ENCODE results near the gene ABLIM1. TPM values are rescaled to one million over a fixed set of nuclear protein-coding genes. Genes with fewer than 3 reads are reported as not detected.

Gene ABLIM1
- total and polyA plus RNA-seq, 2 of the 13 experiments (the other 11 are each of a cell fraction or from before 2014, with no cell fraction given) = 59.4 to 92.7 TPM

GRCh38 chr10:114526504-114527238, 131.4 kb downstream of the ABLIM1 start (continued):
- TF ChIP-seq CSRNP2 (CRISPR knock-in tag; conservative IDR thresholded peaks at IDR 0.05; ENCODE audit: low read depth) = no peak
- no peak for TF ChIP-seq ZNF839 (CRISPR knock-in tag; IDR thresholded peaks at IDR 0.05; ENCODE audit: borderline replicate concordance)
- no peak for TF ChIP-seq ZNF160 (CRISPR knock-in tag; IDR thresholded peaks at IDR 0.05)
- TF ChIP-seq SMC3 (IDR thresholded peaks at IDR 0.05; ENCODE audit: low read length) = no peak; the same call in 1 of the 2 replicates
- TF ChIP-seq ZNF362 (CRISPR knock-in tag; IDR thresholded peaks at IDR 0.05; ENCODE audit: borderline replicate concordance) = peak; percentile 41
- TF ChIP-seq ZC3H13 (CRISPR knock-in tag; IDR thresholded peaks at IDR 0.05) = no peak
- peak; percentile 80 for TF ChIP-seq PITX1 (CRISPR knock-in tag; IDR thresholded peaks at IDR 0.05)
- TF ChIP-seq AKAP8 (CRISPR knock-in tag; IDR thresholded peaks at IDR 0.05) = 0 out of 2 replicates have a peak, but pooled peaks have one; percentile 35
- TF ChIP-seq SAP130 (CRISPR knock-in tag; IDR thresholded peaks at IDR 0.05; ENCODE audit: low read depth) = peak; percentile 84
- no peak; the same call in 1 of the 2 replicates for TF ChIP-seq NAIF1 (CRISPR knock-in tag; IDR thresholded peaks at IDR 0.05; ENCODE audit: borderline replicate concordance)
- no peak for TF ChIP-seq FIP1L1 (IDR thresholded peaks at IDR 0.05; ENCODE audit: borderline replicate concordance, insufficient read depth, low read depth, low read length)
- TF ChIP-seq POLR2A (IDR thresholded peaks at IDR 0.05; ENCODE audit: insufficient read depth in 1 of 2, low read depth in 2 of 2, low read length in 2 of 2) = peak; percentile 91 to 98
- TF ChIP-seq NCOA1 (CRISPR knock-in tag; IDR thresholded peaks at IDR 0.05) = no peak
- TF ChIP-seq ZNF205 (CRISPR knock-in tag; IDR thresholded peaks at IDR 0.05) = peak; percentile 60; the same call in 1 of the 2 replicates
- TF ChIP-seq KLF16 (CRISPR knock-in tag; IDR thresholded peaks at IDR 0.05) = peak in 1 of 2 experiments; percentile 72; a peak in 1 of 4 replicates
- no peak for TF ChIP-seq NFYC (CRISPR knock-in tag; IDR thresholded peaks at IDR 0.05)
- 0 out of 2 replicates have a peak, but pooled peaks have one; percentile 58 for TF ChIP-seq FLYWCH1 (CRISPR knock-in tag; IDR thresholded peaks at IDR 0.05)
- TF ChIP-seq, protein P1, sequence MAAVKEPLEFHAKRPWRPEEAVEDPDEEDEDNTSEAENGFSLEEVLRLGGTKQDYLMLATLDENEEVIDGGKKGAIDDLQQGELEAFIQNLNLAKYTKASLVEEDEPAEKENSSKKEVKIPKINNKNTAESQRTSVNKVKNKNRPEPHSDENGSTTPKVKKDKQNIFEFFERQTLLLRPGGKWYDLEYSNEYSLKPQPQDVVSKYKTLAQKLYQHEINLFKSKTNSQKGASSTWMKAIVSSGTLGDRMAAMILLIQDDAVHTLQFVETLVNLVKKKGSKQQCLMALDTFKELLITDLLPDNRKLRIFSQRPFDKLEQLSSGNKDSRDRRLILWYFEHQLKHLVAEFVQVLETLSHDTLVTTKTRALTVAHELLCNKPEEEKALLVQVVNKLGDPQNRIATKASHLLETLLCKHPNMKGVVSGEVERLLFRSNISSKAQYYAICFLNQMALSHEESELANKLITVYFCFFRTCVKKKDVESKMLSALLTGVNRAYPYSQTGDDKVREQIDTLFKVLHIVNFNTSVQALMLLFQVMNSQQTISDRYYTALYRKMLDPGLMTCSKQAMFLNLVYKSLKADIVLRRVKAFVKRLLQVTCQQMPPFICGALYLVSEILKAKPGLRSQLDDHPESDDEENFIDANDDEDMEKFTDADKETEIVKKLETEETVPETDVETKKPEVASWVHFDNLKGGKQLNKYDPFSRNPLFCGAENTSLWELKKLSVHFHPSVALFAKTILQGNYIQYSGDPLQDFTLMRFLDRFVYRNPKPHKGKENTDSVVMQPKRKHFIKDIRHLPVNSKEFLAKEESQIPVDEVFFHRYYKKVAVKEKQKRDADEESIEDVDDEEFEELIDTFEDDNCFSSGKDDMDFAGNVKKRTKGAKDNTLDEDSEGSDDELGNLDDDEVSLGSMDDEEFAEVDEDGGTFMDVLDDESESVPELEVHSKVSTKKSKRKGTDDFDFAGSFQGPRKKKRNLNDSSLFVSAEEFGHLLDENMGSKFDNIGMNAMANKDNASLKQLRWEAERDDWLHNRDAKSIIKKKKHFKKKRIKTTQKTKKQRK (IDR thresholded peaks at IDR 0.05; ENCODE audit: low read length) = no peak
- TF ChIP-seq ZNF746 (CRISPR knock-in tag; IDR thresholded peaks at IDR 0.05) = no peak
- peak; percentile 70 for TF ChIP-seq ARNT2 (CRISPR knock-in tag; IDR thresholded peaks at IDR 0.05; ENCODE audit: low read depth)
- peak; percentile 69; the same call in 1 of the 3 replicates for TF ChIP-seq MXI1 (IDR thresholded peaks at IDR 0.05; ENCODE audit: borderline replicate concordance, low read depth, low read length)
- TF ChIP-seq ZNF441 (CRISPR knock-in tag; IDR thresholded peaks at IDR 0.05; ENCODE audit: borderline replicate concordance) = no peak; the same call in 1 of the 2 replicates
- TF ChIP-seq, protein P2, sequence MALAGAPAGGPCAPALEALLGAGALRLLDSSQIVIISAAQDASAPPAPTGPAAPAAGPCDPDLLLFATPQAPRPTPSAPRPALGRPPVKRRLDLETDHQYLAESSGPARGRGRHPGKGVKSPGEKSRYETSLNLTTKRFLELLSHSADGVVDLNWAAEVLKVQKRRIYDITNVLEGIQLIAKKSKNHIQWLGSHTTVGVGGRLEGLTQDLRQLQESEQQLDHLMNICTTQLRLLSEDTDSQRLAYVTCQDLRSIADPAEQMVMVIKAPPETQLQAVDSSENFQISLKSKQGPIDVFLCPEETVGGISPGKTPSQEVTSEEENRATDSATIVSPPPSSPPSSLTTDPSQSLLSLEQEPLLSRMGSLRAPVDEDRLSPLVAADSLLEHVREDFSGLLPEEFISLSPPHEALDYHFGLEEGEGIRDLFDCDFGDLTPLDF (CRISPR knock-in tag; IDR thresholded peaks at IDR 0.05) = no peak
- 0 out of 2 replicates have a peak, but pooled peaks have one; percentile 39 for TF ChIP-seq ELF3 (CRISPR knock-in tag; IDR thresholded peaks at IDR 0.05)

Measured in HepG2 (cell line).